GM20431 (cell line): Measurements from ENCODE around the gene WNT16.
"Not testable (repeated sequence)": the region's sequence is repeated elsewhere in the genome, so short reads cannot be mapped to it uniquely, and the experiment has no call there.

Experiments used
- in situ Hi-C: fragments of 300-500 bp; cut with MseI, MboI; formaldehyde crosslinking; loops from one replicate; pipeline ENCODE4 v1.15.0; 2020; ENCODE audit warnings: low sequenced_read_pairs; ENCODE audit not compliant: unreplicated experiment

The WNT16 gene

DNA sequence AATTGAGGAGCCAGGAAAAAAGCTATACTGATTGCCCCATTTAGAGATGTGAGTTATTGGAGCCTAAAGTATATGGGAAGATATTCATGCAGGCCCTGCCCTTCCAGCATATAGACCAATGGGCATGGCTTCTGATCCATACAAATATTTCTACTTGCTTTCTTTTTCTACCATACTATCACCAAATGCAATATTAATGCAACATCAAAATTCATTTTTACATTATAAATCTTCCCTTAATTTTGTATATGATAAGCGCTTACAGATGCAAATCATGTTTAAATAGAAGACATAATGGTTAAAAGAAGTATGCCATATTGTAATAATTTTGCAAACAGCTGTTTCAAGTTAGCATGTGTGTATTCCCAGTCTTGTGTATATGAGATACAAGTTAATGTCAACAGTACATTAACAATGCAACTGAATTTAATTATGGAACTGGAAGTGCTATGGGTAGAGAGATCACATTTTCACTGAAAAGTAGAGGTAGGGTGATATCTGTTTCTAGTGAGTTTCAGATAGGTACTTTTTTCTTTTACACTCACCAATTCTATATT is 24.6 kb upstream of the WNT16 start:
- in situ Hi-C loops: no loop called here

DNA sequence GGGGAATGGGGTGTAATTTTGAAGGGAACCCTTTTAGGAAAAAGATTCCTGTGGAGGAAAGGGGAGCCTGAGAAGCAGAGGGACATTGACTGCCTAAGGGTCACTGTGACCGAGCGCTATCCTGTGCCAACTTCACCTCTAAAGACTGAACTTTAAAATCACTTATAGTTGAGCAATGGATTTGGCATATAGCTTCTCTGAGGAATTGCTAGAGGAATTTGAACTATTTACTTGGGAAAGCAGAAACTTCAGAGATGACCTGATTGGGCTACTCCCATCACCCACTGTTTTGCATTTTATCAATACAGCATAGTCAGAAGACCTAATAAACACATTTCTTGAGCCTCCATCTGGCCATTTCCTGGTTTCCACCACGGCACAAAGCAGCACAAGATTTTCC is 23.7 kb upstream of the WNT16 start:
- in situ Hi-C loops: no loop called here

DNA sequence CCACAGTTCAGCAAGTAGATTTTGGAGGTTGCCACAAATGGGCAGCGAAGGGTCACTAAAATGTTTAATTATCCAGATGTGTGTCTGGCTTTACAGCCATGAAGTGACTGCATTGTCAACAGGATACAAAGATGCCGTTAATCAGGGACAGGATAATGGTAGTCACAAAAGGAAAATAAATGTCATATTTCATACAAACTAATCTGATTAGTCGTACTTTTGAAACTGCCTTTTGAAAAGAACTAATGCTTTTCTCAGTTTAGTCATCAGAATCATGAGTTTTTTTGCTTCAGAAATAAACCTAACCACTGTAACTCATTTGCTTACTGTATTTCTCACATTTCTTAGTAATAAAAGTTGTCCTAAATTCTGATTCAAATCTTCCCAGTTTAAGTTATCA is 22.2 kb upstream of the WNT16 start:
- in situ Hi-C loops: no loop called here

DNA sequence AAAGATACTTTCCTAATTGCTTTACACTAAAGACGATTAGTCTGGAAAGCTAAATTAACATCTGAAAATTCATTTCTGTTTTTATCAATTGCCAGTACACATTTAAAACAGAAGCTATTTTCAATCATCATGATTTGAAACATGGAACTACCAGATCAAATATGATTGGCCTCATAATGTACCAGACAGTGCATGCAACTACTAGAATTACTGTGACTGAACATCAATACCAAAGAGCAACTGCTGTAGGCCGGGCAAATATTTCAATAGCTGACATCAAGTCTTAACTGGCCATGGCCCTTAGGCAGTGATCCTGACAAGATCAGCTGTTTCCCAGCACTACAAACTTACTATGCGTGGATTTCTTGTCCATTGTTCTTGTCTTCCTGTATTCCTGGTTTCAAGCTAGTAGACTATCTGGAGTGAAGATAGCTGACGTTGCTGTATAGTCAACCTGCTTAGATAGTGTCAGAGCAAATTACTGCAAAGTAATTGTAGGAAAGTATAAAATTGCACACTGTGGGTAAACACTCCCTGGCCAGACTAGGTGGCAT is 21.7 kb upstream of the WNT16 start:
- in situ Hi-C loops: no loop called here

DNA sequence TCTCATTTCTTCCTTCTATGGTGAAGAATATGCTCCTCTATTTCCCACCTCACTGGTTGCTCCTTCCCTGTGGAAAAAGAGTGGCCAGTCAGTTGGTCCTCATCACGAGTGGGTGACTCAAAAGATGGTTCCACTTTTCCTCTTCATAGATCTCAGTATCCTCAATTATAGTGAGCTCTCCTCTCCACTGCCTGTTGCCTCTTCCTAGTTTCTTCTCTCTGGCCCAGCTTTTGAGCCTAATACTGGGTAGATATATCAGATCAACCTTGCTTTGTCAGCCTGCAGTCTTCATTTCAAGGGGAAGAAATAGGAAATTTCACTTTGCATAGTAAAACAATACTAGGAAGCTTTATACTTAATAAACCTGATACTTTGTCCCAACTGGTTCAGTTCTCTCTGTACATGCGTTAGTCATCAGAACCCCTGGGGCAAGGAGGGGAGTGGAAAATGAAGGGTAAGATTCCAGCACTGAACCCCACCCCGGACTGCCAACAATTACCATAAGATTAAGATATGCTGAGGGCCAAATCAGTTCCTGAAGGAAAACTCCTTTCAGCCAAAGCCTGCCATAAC is 15.5 kb upstream of the WNT16 start:
- in situ Hi-C loops: no loop called here

DNA sequence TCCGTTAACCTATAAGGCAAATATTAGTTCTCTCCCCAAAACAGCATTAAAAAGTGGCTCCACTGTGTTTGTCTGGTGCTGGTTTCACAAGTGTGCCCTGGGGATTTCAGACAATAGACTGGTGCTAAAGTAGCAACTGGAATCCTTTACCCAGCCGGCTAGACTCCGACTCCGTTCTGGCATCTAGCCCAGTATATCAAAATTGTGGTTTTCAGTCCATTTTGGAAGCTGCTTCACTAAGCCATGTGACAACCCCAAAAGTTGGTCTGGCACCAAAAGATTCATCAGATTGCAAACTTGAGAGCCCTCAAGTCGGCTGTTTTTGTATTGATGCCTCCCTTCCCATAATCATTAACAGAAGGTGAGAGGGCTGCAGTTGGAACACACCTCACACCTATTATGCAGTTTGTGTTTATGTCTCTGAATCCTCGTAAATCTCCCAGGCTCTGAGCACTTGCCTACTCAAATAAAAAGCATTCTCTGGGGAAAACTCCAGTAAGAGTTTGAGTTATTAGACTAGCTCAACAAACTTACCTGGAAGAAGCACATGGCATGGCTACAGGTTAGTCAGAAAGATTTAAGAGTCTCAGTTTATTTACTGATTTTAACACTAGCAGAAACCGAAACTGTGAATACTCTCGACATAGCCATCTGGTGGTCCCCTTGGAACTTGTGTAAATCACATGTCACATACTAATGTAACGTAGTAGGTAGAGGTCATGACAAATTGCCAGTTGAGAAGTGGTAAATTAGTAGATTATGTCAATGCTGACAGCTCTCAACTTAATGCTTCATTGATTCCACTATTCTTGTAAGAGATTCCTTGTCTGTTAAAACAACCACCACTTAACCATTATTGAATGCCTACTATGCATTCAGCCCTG is 14.8 kb upstream of the WNT16 start:
- in situ Hi-C loops: no loop called here

DNA sequence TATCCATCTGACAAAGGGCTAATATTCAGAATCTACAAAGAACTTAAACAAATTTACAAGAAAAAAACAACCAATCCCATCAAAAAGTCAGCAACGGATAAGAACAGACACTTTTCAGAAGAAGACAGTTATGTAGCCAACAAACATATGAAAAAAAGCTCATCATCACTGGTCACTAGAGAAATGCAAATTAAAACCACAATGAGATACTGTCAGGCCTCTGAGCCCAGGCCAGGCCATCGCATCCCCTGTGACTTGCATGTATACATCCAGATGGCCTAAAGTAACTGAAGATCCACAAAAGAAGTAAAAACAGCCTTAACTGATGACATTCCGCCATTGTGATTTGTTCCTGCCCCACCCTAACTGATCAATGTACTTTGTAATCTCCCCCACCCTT is 13.6 kb upstream of the WNT16 start:
- in situ Hi-C loops: not testable (repeated sequence)

DNA sequence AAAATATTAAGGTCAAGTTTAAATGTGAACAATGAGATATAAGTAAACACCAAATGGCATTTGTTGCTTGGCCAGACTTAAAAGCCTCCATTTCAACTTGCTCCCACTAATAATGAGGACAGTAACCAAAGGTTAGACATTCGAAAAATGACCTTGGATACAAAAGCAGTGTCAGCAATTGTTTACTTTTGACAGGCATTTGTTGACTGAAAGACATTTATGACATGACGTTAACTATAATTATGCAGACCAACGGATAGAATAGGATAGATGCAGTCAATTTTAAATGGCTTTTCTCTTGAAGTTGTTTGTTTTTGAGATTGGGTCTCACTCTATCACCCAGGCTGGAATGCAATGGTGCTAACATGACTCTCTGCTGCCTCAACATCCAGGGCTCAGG is 6.3 kb upstream of the WNT16 start:
- in situ Hi-C loops: no loop called here

DNA sequence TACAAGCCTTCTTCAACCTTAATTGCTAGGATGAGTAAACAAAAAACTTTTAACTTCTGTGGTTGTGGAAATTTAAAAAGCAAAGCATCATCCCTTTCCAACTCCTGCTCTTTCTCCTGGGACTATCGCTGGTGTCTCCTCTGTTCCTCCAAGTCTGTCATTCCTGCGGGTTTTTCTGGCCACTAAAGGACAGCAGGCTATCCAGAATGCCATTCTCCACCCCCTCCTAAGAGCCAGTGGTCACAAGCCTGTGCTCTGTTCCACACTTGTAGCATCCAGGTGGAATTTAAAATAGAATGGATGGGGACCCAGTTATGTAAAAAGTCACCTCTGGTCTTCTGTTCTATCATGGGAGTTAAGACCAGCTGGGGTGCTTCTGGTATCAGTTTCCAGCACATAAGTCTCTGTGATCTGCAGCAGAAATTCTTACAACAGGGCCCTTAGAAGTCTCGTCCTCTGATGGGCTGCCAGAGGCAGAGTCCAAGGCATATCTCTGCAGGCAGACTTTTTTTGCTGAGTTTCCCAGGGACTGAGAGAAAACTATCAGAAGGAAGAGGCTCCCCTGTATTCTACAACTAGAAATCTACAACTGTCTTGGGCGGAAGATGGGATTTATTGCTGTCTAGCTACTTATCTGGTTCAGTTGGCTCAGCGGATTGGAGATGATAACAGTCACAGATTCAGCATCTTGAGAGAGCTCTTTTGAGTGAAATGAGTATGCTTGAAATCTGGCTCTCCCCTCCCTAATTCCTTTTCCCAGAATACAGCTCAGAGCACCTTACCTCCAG is 5.1 kb upstream of the WNT16 start:
- in situ Hi-C loops: no loop called here

DNA sequence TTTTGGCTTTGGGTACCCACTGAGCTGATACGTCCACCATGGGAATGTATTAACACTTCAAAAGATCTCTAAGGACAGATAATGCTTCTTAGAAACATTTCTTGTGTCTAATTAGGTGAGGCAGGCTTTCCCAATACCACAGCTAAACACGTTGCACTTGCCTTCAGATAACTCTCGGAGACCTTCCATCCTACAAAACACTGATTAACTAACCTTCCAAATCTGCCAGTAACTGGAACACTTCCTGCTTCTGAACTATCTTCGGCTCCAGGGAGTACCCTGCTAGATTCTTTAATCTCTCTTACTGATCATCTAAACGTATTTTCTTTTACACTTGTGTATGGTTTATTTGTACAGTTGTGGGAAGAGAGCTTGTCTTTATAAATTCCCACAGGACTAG is 1.1 kb upstream of the WNT16 start:
- in situ Hi-C loops: no loop called here

DNA sequence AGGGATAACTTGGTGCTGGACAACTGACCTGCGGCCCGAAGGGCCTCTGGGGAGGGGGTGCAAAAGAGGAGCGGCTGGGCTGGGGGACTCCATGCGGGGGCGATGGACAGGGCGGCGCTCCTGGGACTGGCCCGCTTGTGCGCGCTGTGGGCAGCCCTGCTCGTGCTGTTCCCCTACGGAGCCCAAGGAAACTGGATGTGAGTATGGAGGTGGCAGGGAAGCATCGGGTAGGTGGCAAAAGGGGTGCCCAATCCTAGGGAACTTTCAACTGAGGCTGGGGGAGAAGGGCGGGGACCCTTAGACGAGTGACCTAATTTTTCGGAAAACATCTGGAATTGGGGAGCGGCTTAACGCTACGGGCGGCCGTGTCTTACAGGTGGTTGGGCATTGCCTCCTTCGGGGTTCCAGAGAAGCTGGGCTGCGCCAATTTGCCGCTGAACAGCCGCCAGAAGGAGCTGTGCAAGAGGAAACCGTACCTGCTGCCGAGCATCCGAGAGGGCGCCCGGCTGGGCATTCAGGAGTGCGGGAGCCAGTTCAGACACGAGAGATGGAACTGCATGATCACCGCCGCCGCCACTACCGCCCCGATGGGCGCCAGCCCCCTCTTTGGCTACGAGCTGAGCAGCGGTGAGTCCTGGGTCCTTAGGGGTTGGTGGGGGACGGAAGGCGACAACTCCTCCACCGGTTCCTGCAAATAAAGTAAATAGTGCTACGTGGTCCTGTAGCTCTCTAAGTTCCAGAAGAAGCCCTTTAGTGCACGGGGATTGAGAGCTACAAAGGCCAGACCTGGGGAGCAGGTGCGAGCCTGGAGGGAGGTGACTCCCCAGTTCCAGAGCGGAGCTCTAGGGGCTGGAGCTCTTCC is 622 bp downstream of the WNT16 start:
- in situ Hi-C loops: no loop called here

DNA sequence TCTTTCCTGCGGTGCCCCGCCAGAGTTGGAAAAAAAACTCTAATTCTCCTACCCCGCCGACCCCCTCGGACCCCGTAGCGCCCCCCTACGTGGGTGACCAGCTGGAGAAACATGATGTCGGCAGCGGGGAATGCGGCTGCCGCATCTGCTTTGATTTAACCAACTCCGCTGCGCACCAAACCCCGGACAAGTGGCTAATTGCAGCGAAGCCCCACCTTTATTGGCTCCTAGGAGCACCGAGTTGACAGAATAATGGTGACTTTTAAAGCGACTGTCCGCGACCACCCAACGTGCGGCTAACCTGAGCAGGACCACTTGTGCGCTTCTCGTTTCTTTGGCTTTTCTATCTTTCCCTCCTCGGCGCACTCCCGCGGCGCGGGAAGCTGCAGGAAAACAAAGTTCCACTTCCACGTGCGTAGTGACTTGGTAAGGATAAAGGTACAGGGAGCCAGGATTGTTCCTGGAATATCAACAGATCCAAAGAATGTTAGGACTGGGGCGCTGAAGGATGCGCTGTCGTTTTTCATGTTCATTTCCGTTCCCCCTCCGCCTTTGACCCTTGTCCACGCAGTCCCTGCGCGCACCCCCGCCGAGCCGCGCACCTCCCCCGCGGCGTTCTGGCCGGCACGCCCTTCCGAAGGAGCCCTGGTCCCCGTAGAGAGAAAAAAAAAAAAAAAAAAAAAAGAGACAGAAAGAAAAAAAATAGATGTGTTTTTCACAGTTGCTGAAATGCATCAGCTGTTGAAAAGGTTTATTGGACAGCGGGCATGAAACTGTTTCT is 1.4 kb downstream of the WNT16 start:
- in situ Hi-C loops: no loop called here

DNA sequence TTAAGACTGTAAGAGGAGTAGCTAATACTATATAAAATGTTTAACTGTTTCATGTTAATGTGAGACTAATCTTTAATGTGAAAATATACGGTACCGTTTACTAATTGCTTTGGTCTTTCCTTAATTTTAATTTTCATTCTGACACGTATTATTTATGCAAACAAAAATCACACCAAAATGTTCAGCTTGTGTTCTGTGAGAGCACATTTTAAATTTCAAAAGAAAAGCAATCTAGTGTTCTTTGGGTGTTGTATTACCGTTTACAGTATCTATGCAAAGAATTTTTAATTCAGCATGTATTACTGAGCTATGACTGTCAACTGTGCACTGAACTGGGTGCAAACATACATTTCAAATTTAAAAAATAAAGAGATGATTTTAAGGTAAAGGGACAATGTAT is 2.2 kb downstream of the WNT16 start:
- in situ Hi-C loops: no loop called here

DNA sequence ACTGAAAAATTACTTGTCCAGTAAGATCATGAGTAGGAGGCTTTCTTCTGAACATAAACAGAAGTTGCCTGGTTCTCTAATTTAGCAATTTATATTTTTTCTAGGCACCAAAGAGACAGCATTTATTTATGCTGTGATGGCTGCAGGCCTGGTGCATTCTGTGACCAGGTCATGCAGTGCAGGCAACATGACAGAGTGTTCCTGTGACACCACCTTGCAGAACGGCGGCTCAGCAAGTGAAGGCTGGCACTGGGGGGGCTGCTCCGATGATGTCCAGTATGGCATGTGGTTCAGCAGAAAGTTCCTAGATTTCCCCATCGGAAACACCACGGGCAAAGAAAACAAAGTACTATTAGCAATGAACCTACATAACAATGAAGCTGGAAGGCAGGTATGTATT is 2.8 kb downstream of the WNT16 start:
- in situ Hi-C loops: no loop called here

DNA sequence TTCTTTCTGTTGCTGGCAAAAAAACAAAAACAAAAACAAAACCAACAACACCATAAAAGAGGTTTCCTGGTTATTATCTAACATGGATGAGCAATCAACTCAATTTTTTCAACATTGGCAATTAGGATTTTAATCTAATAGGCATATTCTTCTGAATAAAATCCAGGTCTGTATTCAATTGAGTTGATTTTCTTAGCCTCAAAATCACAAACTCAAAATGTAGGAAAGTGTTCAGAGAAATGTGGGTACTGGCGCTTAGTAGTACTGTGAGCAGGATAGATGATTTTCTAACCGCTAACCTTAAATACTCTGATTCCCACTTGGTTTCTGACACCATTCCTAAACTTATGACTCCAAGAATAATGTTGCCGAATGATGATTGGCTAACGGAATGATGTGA is 5.6 kb downstream of the WNT16 start:
- in situ Hi-C loops: no loop called here

DNA sequence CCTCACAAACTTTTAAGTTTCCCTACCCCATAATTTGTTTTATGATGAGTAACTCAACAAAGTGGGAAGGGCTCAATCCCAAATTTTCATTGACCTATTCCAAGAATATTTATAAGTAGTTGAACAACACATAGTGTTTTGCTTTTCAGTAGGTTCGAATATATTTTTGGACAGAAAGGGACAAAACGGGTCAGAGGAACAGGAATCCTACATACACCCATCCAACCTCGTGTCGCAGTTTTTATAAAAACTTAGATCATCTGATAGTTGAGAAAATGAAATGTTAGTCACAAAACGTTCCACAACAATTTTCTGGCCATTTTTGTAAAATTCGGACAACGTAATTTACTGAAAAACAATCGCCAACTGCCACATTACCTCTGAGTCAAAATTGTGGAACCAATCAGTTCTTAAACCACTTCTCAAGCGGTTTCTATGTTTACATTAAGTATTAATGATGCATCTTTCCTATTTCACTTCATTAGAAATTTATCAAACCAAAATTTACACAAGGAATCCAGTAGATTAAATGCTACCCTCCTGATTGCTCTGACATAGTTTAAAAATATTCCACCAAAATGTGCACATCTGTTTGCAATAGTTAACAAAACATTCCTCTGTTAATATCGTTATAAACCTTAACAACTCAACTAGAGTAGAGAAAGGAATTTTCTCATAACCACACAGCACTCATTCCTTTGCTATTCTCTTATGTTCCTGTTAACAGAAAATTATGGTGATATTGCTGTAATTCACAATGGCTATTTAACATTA is 6.3 kb downstream of the WNT16 start:
- in situ Hi-C loops: no loop called here

DNA sequence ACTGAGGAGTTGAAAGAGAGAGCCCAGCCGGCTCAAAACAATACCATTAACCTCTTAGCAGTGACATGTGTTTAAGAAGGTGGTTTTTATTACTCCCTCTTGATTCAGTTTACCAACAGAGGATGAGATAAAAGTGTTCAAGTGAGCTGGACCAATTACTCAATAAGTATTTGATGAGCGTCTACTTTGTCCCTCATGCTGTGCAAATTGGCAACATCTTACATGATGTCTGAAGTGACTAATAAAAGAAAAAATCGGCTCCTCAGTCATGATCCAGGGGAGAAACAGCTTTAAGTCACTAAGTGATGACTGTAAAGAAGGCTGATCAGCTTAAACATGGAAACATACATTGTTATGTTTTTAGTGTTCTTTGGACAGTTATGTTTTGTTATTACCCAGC is 7.8 kb downstream of the WNT16 start:
- in situ Hi-C loops: no loop called here

DNA sequence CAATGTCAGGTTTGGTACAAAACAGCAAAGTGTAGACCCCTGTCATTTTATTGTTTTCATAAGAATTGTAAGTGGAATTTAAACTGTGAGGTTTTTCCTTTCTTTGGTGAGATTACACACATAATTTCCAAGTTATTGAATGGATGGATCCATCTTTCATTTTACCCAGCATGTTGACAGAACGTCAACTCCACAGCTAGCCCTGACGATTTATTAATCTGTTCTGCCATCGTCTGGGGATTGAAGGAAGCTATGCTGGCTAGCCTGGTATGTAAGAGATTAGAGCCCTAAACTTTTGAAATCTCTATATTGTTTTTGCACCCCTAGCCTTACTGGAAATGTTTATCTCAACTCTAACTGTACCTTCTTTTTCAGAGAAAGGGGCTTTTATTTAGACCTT is 8.6 kb downstream of the WNT16 start:
- in situ Hi-C loops: no loop called here
